22Rv1 (cell line): ENCODE data around the gene NPL.

ENCODE experiments used
- ZFX ChIP-seq: fragments of 450-650 bp; IDR thresholded peaks from 2 replicates; pipeline ENCODE4 v1.6.1; 2017; ENCODE audit warnings: antibody characterized with exemption, borderline replicate concordance
- TF ChIP-seq, protein P1 (sequence below): fragments of 450-650 bp; IDR thresholded peaks from 2 replicates; pipeline ENCODE4 v1.5.1; 2017; ENCODE audit warnings: mild to moderate bottlenecking

- TF ChIP-seq, protein P1, sequence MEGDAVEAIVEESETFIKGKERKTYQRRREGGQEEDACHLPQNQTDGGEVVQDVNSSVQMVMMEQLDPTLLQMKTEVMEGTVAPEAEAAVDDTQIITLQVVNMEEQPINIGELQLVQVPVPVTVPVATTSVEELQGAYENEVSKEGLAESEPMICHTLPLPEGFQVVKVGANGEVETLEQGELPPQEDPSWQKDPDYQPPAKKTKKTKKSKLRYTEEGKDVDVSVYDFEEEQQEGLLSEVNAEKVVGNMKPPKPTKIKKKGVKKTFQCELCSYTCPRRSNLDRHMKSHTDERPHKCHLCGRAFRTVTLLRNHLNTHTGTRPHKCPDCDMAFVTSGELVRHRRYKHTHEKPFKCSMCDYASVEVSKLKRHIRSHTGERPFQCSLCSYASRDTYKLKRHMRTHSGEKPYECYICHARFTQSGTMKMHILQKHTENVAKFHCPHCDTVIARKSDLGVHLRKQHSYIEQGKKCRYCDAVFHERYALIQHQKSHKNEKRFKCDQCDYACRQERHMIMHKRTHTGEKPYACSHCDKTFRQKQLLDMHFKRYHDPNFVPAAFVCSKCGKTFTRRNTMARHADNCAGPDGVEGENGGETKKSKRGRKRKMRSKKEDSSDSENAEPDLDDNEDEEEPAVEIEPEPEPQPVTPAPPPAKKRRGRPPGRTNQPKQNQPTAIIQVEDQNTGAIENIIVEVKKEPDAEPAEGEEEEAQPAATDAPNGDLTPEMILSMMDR, result no peak
- no peak for TF ChIP-seq ZFX
These were observed 57.5 kb downstream of the NPL start for GRCh38 chr1:182847105-182847504.
